SK-N-SH (cell line): Measurements from ENCODE around the gene SMYD4.
"Not testable (repeated sequence)": the region's sequence is repeated elsewhere in the genome, so short reads cannot be mapped to it uniquely, and the experiment has no call there.

Experiments used
- POLR2AphosphoS5 ChIP-seq: IDR thresholded peaks from 2 replicates; pipeline ENCODE4 v1.6.1; 2012; ENCODE audit warnings: low read depth, low read length
- TAF1 ChIP-seq: IDR thresholded peaks from 2 replicates; pipeline ENCODE4 v1.6.1; 2012; ENCODE audit warnings: low read depth, mild to moderate bottlenecking, low read length, moderate library complexity, borderline replicate concordance
- USF2 ChIP-seq: fragments of 150-350 bp; IDR thresholded peaks from 2 replicates; pipeline ENCODE4 v1.6.1; 2017; ENCODE audit warnings: antibody characterized with exemption, low read length, low read depth, borderline replicate concordance

GRCh38 chr17:1764705-1765104, 65.0 kb downstream of the SMYD4 start:
- not testable (repeated sequence) for TF ChIP-seq TAF1, POLR2AphosphoS5, USF2
